ENCODE measurements around the gene ACSF3. TPM values are rescaled to one million over a fixed set of nuclear protein-coding genes. Genes with fewer than 3 reads are reported as not detected.

The ACSF3 gene
- total RNA-seq, 1 donor from 2014 or later, result 25.8 TPM

GRCh38 chr16:89152831-89153700, 59.4 kb downstream of the ACSF3 start:
- no peak for TF ChIP-seq CTCF (IDR thresholded peaks at IDR 0.05; ENCODE audit: insufficient read depth, low read length, severe bottlenecking)
- no peak for DNase-seq (ENCODE audit: low read depth)
- Histone ChIP-seq H3K27me3 (ENCODE audit: control insufficient read depth, insufficient read depth, low read length) (peaks cover 3% of the 10 kb centered on the region), H3K36me3 (ENCODE audit: control insufficient read depth, insufficient read depth, low read length) (no peaks in the 10 kb centered on the region), H3K4me3 (ENCODE audit: low read depth, low read length) (no peak overlapping the region)
- no peak for FAIRE-seq

GRCh38 chr16:89153848-89154271, 60.2 kb downstream of the ACSF3 start:
- FAIRE-seq, result no peak
- H3K27me3 ChIP-seq (ENCODE audit: control insufficient read depth, insufficient read depth, low read length), result peaks cover 3% of the 10 kb centered on the region
- DNase-seq (ENCODE audit: low read depth), result no peak
- H3K36me3 ChIP-seq (ENCODE audit: control insufficient read depth, insufficient read depth, low read length), result no peaks in the 10 kb centered on the region
- no peak overlapping the region for H3K4me3 ChIP-seq (ENCODE audit: low read depth, low read length)
- TF ChIP-seq CTCF (IDR thresholded peaks at IDR 0.05; ENCODE audit: insufficient read depth, low read length, severe bottlenecking), result no peak

GRCh38 chr16:89154390-89155183, 60.9 kb downstream of the ACSF3 start:
- no peak for TF ChIP-seq CTCF (IDR thresholded peaks at IDR 0.05; ENCODE audit: insufficient read depth, low read length, severe bottlenecking)
- FAIRE-seq (no peak), DNase-seq (ENCODE audit: low read depth) (no peak)
- Histone ChIP-seq H3K4me3 (ENCODE audit: low read depth, low read length) (no peak overlapping the region), H3K27me3 (ENCODE audit: control insufficient read depth, insufficient read depth, low read length) (peaks cover 3% of the 10 kb centered on the region), H3K36me3 (ENCODE audit: control insufficient read depth, insufficient read depth, low read length) (no peaks in the 10 kb centered on the region)

GRCh38 chr16:89155184-89155679, 61.6 kb downstream of the ACSF3 start:
- Histone ChIP-seq H3K36me3 (ENCODE audit: control insufficient read depth, insufficient read depth, low read length) (no peaks in the 10 kb centered on the region), H3K4me3 (ENCODE audit: low read depth, low read length) (no peak overlapping the region), H3K27me3 (ENCODE audit: control insufficient read depth, insufficient read depth, low read length) (peaks cover 3% of the 10 kb centered on the region)
- no peak for DNase-seq (ENCODE audit: low read depth)
- FAIRE-seq, result no peak
- no peak for TF ChIP-seq CTCF (IDR thresholded peaks at IDR 0.05; ENCODE audit: insufficient read depth, low read length, severe bottlenecking)

- TF ChIP-seq CTCF (IDR thresholded peaks at IDR 0.05; ENCODE audit: insufficient read depth, low read length, severe bottlenecking), result no peak
- H3K27me3 ChIP-seq (ENCODE audit: control insufficient read depth, insufficient read depth, low read length), result peaks cover 3% of the 10 kb centered on the region
- no peak for FAIRE-seq
- H3K4me3 ChIP-seq (ENCODE audit: low read depth, low read length), result no peak overlapping the region
- H3K36me3 ChIP-seq (ENCODE audit: control insufficient read depth, insufficient read depth, low read length), result no peaks in the 10 kb centered on the region
- no peak for DNase-seq (ENCODE audit: low read depth)
Measured at GRCh38 chr16:89155851-89156739, 62.4 kb downstream of the ACSF3 start.
